Keratinocyte (primary cell): ENCODE results near the gene ARHGEF28. TPM values are rescaled to one million over a fixed set of nuclear protein-coding genes. Genes with fewer than 3 reads are reported as not detected.

ENCODE experiments used
- DNase-seq: peaks from one replicate; pipeline ENCODE4 v3.0.0-alpha.2; 2011; ENCODE audit warnings: low read depth, missing footprints, low spot score
- FAIRE-seq: peaks from 2 replicates; lab custom pipeline; 2011; peaks lifted over from hg19 to GRCh38; lab: Jason Lieb, UNC
- H2AFZ ChIP-seq: 2 replicates; pipeline ENCODE4 v1.6.0; 2012; ENCODE audit warnings: low read length, control low read depth, inconsistent platforms; ENCODE audit not compliant: control insufficient read depth
- H3K27ac ChIP-seq: 2 replicates; pipeline ENCODE4 v1.5.1; 2011; ENCODE audit warnings: low read length; ENCODE audit not compliant: control insufficient read depth, insufficient read depth
- H3K27me3 ChIP-seq: 3 replicates; pipeline ENCODE4 v1.6.0; 2011; ENCODE audit warnings: low read length; ENCODE audit not compliant: control insufficient read depth, insufficient read depth; ENCODE audit errors: extremely low read depth
- H3K36me3 ChIP-seq, 2 experiments: 2 replicates in 1 of 2; 3 replicates in 1 of 2; pipeline ENCODE4 v1.5.1; 2011; ENCODE audit warnings: low read length in 2 of 2, mild to moderate bottlenecking in 1 of 2; ENCODE audit not compliant: control insufficient read depth in 2 of 2, insufficient read depth in 2 of 2; ENCODE audit errors: extremely low read depth in 1 of 2
- H3K4me1 ChIP-seq: 3 replicates; pipeline ENCODE4 v1.5.1; 2011; ENCODE audit warnings: low read length; ENCODE audit not compliant: control insufficient read depth, insufficient read depth; ENCODE audit errors: extremely low read depth
- H3K4me2 ChIP-seq: 3 replicates; pipeline ENCODE4 v1.6.0; 2011; ENCODE audit warnings: low read depth, low read length; ENCODE audit not compliant: control insufficient read depth, insufficient read depth; ENCODE audit errors: extremely low read depth
- H3K4me3 ChIP-seq, 3 experiments: fragments of 200-600 bp in 1 of 3; sonication (generic) in 1 of 3; 2 replicates in 2 of 3; 3 replicates in 1 of 3; pipeline ENCODE4 v1.5.1; 2011 to 2016; ENCODE audit warnings: low read length in 3 of 3, mild to moderate bottlenecking in 3 of 3, control low read depth in 2 of 3, inconsistent platforms in 1 of 3, low read depth in 1 of 3, mixed read lengths in 1 of 3, mixed run types in 1 of 3, moderate library complexity in 1 of 3; ENCODE audit not compliant: control insufficient read depth in 2 of 3, insufficient read depth in 2 of 3; ENCODE audit errors: extremely low read depth in 1 of 3
- H3K79me2 ChIP-seq: 2 replicates; pipeline ENCODE4 v1.6.0; 2012; ENCODE audit warnings: low read length; ENCODE audit not compliant: control insufficient read depth, insufficient read depth
- H3K9ac ChIP-seq: 3 replicates; pipeline ENCODE4 v1.6.0; 2011; ENCODE audit warnings: low read length; ENCODE audit not compliant: control insufficient read depth, insufficient read depth; ENCODE audit errors: extremely low read depth
- H3K9me1 ChIP-seq: 3 replicates; pipeline ENCODE4 v1.6.0; 2011; ENCODE audit warnings: low read length; ENCODE audit not compliant: control insufficient read depth, insufficient read depth; ENCODE audit errors: extremely low read depth
- H3K9me3 ChIP-seq: 2 replicates; pipeline ENCODE4 v1.5.1; 2012; ENCODE audit warnings: low read depth, low read length; ENCODE audit not compliant: control insufficient read depth
- H4K20me1 ChIP-seq: 3 replicates; pipeline ENCODE4 v1.6.0; 2011; ENCODE audit warnings: low read length; ENCODE audit not compliant: control insufficient read depth, insufficient read depth; ENCODE audit errors: extremely low read depth
- CTCF ChIP-seq, 3 experiments: IDR thresholded peaks in 1 of 3; conservative IDR thresholded peaks in 1 of 3; optimal IDR thresholded peaks in 1 of 3; 2 replicates in 2 of 3; 3 replicates in 1 of 3; pipeline versions ENCODE3 to v1.5.1; 2011; ENCODE audit warnings: low read length in 3 of 3, mild to moderate bottlenecking in 3 of 3, moderate library complexity in 2 of 3, control low read depth in 1 of 3, inconsistent platforms in 1 of 3; ENCODE audit not compliant: insufficient read depth in 2 of 3; ENCODE audit errors: extremely low read depth in 1 of 3
- EZH2 ChIP-seq: IDR thresholded peaks from one replicate; pipeline ENCODE4 v1.6.1; 2012; ENCODE audit warnings: inconsistent platforms, mild to moderate bottlenecking, low read length, moderate library complexity
- dilution Hi-C: fragments of 300-500 bp; cut with MboI; formaldehyde crosslinking; loops from one replicate; pipeline ENCODE4 v1.7.0; 2020; ENCODE audit warnings: low sequenced_read_pairs; ENCODE audit not compliant: extremely low pct_ligation_motif_present
- polyA plus RNA-seq, 5 experiments: library from polyadenylated mRNA; depleted of rRNA in 3 of 5; stranded (reverse) in 3 of 5; stranded (forward) in 1 of 5; unstranded in 1 of 5; fragments of >200 nt; gene quantifications; 1 replicate in 1 of 5; 2 replicates in 3 of 5; 3 replicates in 1 of 5; pipeline versions ENCODE4 v1.2.1 to v1.2.3, GENCODE V29; 2011 to 2012; ENCODE audit warnings: missing spikeins in 2 of 5, low read depth in 1 of 5, low replicate concordance in 1 of 5

ARHGEF28 gene
- polyA plus RNA-seq, 1 donor (not counting 4 experiments of a cell fraction or from before 2014, with no cell fraction given): 31.6 TPM

- Histone ChIP-seq H4K20me1 (no peaks in the 10 kb centered on the region), H3K9me1 (no peaks in the 10 kb centered on the region), H3K27ac (no peak overlapping the region), H3K4me1 (peaks cover 68% of the 10 kb centered on the region), H2AFZ (no peak overlapping the region), H3K27me3 (no peaks in the 10 kb centered on the region), H3K79me2 (peaks cover 90% of the 10 kb centered on the region), H3K36me3 (peaks cover 0 to 7% of the 10 kb centered on the region in 2 experiments), H3K9ac (no peak overlapping the region), H3K4me3 (no peak overlapping the region), H3K9me3 (no peaks in the 10 kb centered on the region), H3K4me2 (no peak overlapping the region)
- dilution Hi-C loops: no loop called here
- DNase-seq: no peak
- TF ChIP-seq CTCF (optimal IDR thresholded peaks at IDR 0.05 in 1 of 3, IDR thresholded peaks at IDR 0.05 in 1 of 3, conservative IDR thresholded peaks at IDR 0.05 in 1 of 3; ENCODE audit: extremely low read depth in 1 of 3, insufficient read depth in 2 of 3, low read length in 3 of 3) (no peak), EZH2 (no peak)
- FAIRE-seq: no peak
These were observed 16.3 kb downstream of the ARHGEF28 start for GRCh38 chr5:73642344-73642743.

GRCh38 chr5:73644385-73644963, 18.5 kb downstream of the ARHGEF28 start:
- Histone ChIP-seq H3K27ac (no peak overlapping the region), H3K9me1 (no peaks in the 10 kb centered on the region), H3K4me1 (peaks cover 71% of the 10 kb centered on the region), H3K36me3 (peaks cover 0 to 7% of the 10 kb centered on the region in 2 experiments), H3K4me3 (no peak overlapping the region), H4K20me1 (no peaks in the 10 kb centered on the region), H3K9me3 (no peaks in the 10 kb centered on the region), H3K9ac (no peak overlapping the region), H3K79me2 (peaks cover 98% of the 10 kb centered on the region), H2AFZ (no peak overlapping the region), H3K4me2 (no peak overlapping the region), H3K27me3 (no peaks in the 10 kb centered on the region)
- TF ChIP-seq EZH2 (no peak), CTCF (optimal IDR thresholded peaks at IDR 0.05 in 1 of 3, IDR thresholded peaks at IDR 0.05 in 1 of 3, conservative IDR thresholded peaks at IDR 0.05 in 1 of 3; ENCODE audit: extremely low read depth in 1 of 3, insufficient read depth in 2 of 3, low read length in 3 of 3) (no peak)
- FAIRE-seq (no peak), DNase-seq (no peak)
- dilution Hi-C loops: no loop called here
